Measurements from ENCODE around the gene CHAD.

GRCh38 chr17:50469671-50470305 lies 1.1 kb upstream of the CHAD start:
- TF ChIP-seq ZNF335 (CRISPR knock-in tag; IDR thresholded peaks at IDR 0.05), result no peak
- no peak for TF ChIP-seq CENPX (CRISPR knock-in tag; IDR thresholded peaks at IDR 0.05)
